ENCODE measurements around the gene ZNF335. TPM values are rescaled to one million over a fixed set of nuclear protein-coding genes. Genes with fewer than 3 reads are reported as not detected.
"Not testable (repeated sequence)": the region's sequence is repeated elsewhere in the genome, so short reads cannot be mapped to it uniquely, and the experiment has no call there.

The ZNF335 gene
- total RNA-seq, 2 experiments from 2014 or later, result 26.8 to 28.0 TPM

- H3K27me3 Mint-ChIP-seq (ENCODE audit: low read depth); H3K4me3 Mint-ChIP-seq; DNase-seq; intact Hi-C loops (cut with micrococcal nuclease); CTCF ChIA-PET; H3K4me1 Mint-ChIP-seq (ENCODE audit: low read depth); H3K27ac Mint-ChIP-seq; H3K9me3 Mint-ChIP-seq: not testable (repeated sequence)
- peaks cover 35% of the 10 kb centered on the region for H3K36me3 Mint-ChIP-seq (ENCODE audit: low read depth)
Observed at GRCh38 chr20:45956326-45956725, 15.7 kb downstream of the ZNF335 start.

- intact Hi-C loops (cut with micrococcal nuclease), result no loop called here
- Mint-ChIP-seq H3K9me3 (no peaks in the 10 kb centered on the region), H3K36me3 (ENCODE audit: low read depth) (peaks cover 18% of the 10 kb centered on the region), H3K4me3 (no peak overlapping the region), H3K27ac (no peak overlapping the region), H3K4me1 (ENCODE audit: low read depth) (no peaks in the 10 kb centered on the region), H3K27me3 (ENCODE audit: low read depth) (no peaks in the 10 kb centered on the region)
- no peak for DNase-seq
- CTCF ChIA-PET, result interaction anchor here (0.9 to 4.0 kb wide), 2 partner anchors 15 to 20 kb away, joined by 3 to 29 read pairs; no protein-coding TSS in a partner anchor
Observed at GRCh38 chr20:45953672-45954071, 18.3 kb downstream of the ZNF335 start.

- H3K36me3 Mint-ChIP-seq (ENCODE audit: low read depth), result peaks cover 18% of the 10 kb centered on the region
- H3K9me3 Mint-ChIP-seq, result no peaks in the 10 kb centered on the region
- no peak overlapping the region for H3K4me3 Mint-ChIP-seq
- no peaks in the 10 kb centered on the region for H3K4me1 Mint-ChIP-seq (ENCODE audit: low read depth)
- H3K27ac Mint-ChIP-seq, result no peak overlapping the region
- DNase-seq, result no peak
- CTCF ChIA-PET, result interaction anchor here (0.8 to 4.0 kb wide), 3 partner anchors 10 to 19 kb away, joined by 3 to 29 read pairs (median 3); no protein-coding TSS in a partner anchor
- no peaks in the 10 kb centered on the region for H3K27me3 Mint-ChIP-seq (ENCODE audit: low read depth)
- intact Hi-C loops (cut with micrococcal nuclease), result no loop called here
Observed at GRCh38 chr20:45952861-45953260, 19.1 kb downstream of the ZNF335 start.

GRCh38 chr20:45951925-45952834, 19.8 kb downstream of the ZNF335 start:
- Mint-ChIP-seq H3K4me3 (no peak overlapping the region), H3K4me1 (ENCODE audit: low read depth) (no peaks in the 10 kb centered on the region), H3K36me3 (ENCODE audit: low read depth) (peaks cover 18% of the 10 kb centered on the region), H3K9me3 (no peaks in the 10 kb centered on the region), H3K27ac (no peak overlapping the region), H3K27me3 (ENCODE audit: low read depth) (no peaks in the 10 kb centered on the region)
- intact Hi-C loops (cut with micrococcal nuclease), result no loop called here
- CTCF ChIA-PET, result interaction anchor here (0.8 to 4.0 kb wide), 2 partner anchors 10 to 17 kb away, joined by 3 to 29 read pairs; no protein-coding TSS in a partner anchor
- no peak for DNase-seq

GRCh38 chr20:45950330-45950646, 21.7 kb downstream of the ZNF335 start:
- CTCF ChIA-PET, result interaction anchor here (4.3 kb wide), 1 partner anchor 20 kb away, joined by 19 read pairs; no protein-coding TSS in a partner anchor
- H3K27me3 Mint-ChIP-seq (ENCODE audit: low read depth), result no peaks in the 10 kb centered on the region
- no peak for DNase-seq
- no peaks in the 10 kb centered on the region for H3K9me3 Mint-ChIP-seq
- H3K27ac Mint-ChIP-seq, result no peak overlapping the region
- H3K36me3 Mint-ChIP-seq (ENCODE audit: low read depth), result peaks cover 17% of the 10 kb centered on the region
- H3K4me1 Mint-ChIP-seq (ENCODE audit: low read depth), result no peaks in the 10 kb centered on the region
- H3K4me3 Mint-ChIP-seq, result no peak overlapping the region
- intact Hi-C loops (cut with micrococcal nuclease), result no loop called here

- no peak overlapping the region for H3K4me3 Mint-ChIP-seq
- H3K27ac Mint-ChIP-seq, result peak overlapping the region; percentile 71
- H3K36me3 Mint-ChIP-seq (ENCODE audit: low read depth), result peaks cover 17% of the 10 kb centered on the region
- H3K27me3 Mint-ChIP-seq (ENCODE audit: low read depth), result no peaks in the 10 kb centered on the region
- no peaks in the 10 kb centered on the region for H3K4me1 Mint-ChIP-seq (ENCODE audit: low read depth)
- CTCF ChIA-PET, result interaction anchor here (0.6 to 4.3 kb wide), 3 partner anchors 21 to 150 kb away, joined by 3 to 19 read pairs (median 3); no protein-coding TSS in a partner anchor
- intact Hi-C loops (cut with micrococcal nuclease), result no loop called here
- no peak for DNase-seq
- no peaks in the 10 kb centered on the region for H3K9me3 Mint-ChIP-seq
Observed at GRCh38 chr20:45949542-45950329, 22.3 kb downstream of the ZNF335 start.

- peak overlapping the region; percentile 71 for H3K27ac Mint-ChIP-seq
- H3K27me3 Mint-ChIP-seq (ENCODE audit: low read depth), result no peaks in the 10 kb centered on the region
- peaks cover 5% of the 10 kb centered on the region for H3K4me1 Mint-ChIP-seq (ENCODE audit: low read depth)
- peaks cover 17% of the 10 kb centered on the region for H3K36me3 Mint-ChIP-seq (ENCODE audit: low read depth)
- CTCF ChIA-PET, result interaction anchor here (0.6 to 4.3 kb wide), 3 partner anchors 21 to 149 kb away, joined by 3 to 19 read pairs (median 3); no protein-coding TSS in a partner anchor
- DNase-seq, result no peak
- H3K9me3 Mint-ChIP-seq, result no peaks in the 10 kb centered on the region
- intact Hi-C loops (cut with micrococcal nuclease), result no loop called here
- H3K4me3 Mint-ChIP-seq, result no peak overlapping the region
Observed at GRCh38 chr20:45948742-45949541, 23.1 kb downstream of the ZNF335 start.

GRCh38 chr20:45948261-45948733, 23.7 kb downstream of the ZNF335 start:
- peaks cover 21% of the 10 kb centered on the region for H3K36me3 Mint-ChIP-seq (ENCODE audit: low read depth)
- no peak overlapping the region for H3K4me3 Mint-ChIP-seq
- H3K9me3 Mint-ChIP-seq, result no peaks in the 10 kb centered on the region
- H3K27ac Mint-ChIP-seq, result no peak overlapping the region
- H3K4me1 Mint-ChIP-seq (ENCODE audit: low read depth), result peaks cover 10% of the 10 kb centered on the region
- DNase-seq, result no peak
- H3K27me3 Mint-ChIP-seq (ENCODE audit: low read depth), result no peaks in the 10 kb centered on the region
- intact Hi-C loops (cut with micrococcal nuclease), result no loop called here
- CTCF ChIA-PET, result interaction anchor here (0.6 to 4.3 kb wide), 2 partner anchors 22 to 148 kb away, joined by 3 to 19 read pairs; no protein-coding TSS in a partner anchor

- no peak overlapping the region for H3K4me3 Mint-ChIP-seq
- H3K36me3 Mint-ChIP-seq (ENCODE audit: low read depth), result peaks cover 23% of the 10 kb centered on the region
- H3K27ac Mint-ChIP-seq, result no peak overlapping the region
- H3K4me1 Mint-ChIP-seq (ENCODE audit: low read depth), result peaks cover 10% of the 10 kb centered on the region
- intact Hi-C loops (cut with micrococcal nuclease), result no loop called here
- H3K9me3 Mint-ChIP-seq, result no peaks in the 10 kb centered on the region
- CTCF ChIA-PET, result interaction anchor here (0.6 to 4.3 kb wide), 3 partner anchors 10 to 149 kb away, joined by 3 to 19 read pairs (median 4); no protein-coding TSS in a partner anchor
- H3K27me3 Mint-ChIP-seq (ENCODE audit: low read depth), result no peaks in the 10 kb centered on the region
- no peak for DNase-seq
Observed at GRCh38 chr20:45947110-45947866, 24.7 kb downstream of the ZNF335 start.

GRCh38 chr20:45946149-45946970, 25.6 kb downstream of the ZNF335 start:
- Mint-ChIP-seq H3K36me3 (ENCODE audit: low read depth) (peaks cover 16% of the 10 kb centered on the region), H3K9me3 (no peaks in the 10 kb centered on the region), H3K27me3 (ENCODE audit: low read depth) (no peaks in the 10 kb centered on the region), H3K27ac (no peak overlapping the region), H3K4me3 (no peak overlapping the region), H3K4me1 (ENCODE audit: low read depth) (peaks cover 10% of the 10 kb centered on the region)
- DNase-seq, result no peak
- CTCF ChIA-PET, result interaction anchor here (2.0 to 4.3 kb wide), 2 partner anchors 9 to 24 kb away, joined by 4 to 19 read pairs; no protein-coding TSS in a partner anchor
- intact Hi-C loops (cut with micrococcal nuclease), result no loop called here

Data from activated naive CD4-positive, alpha-beta T cell treated with anti-CD3 and anti-CD28 coated beads for 36 hours (primary cell).